Activated CD8-positive, alpha-beta T cell treated with anti-CD3 and anti-CD28 coated beads, Interleukin-2, amount 10 ng/mL, durations not matched to agents 7 days and 5 days (primary cell): ENCODE measurements around the gene MRPS7. TPM values are rescaled to one million over a fixed set of nuclear protein-coding genes. Genes with fewer than 3 reads are reported as not detected.
A peak's percentile ranks its signal among the peaks of the same experiment; 100 is the strongest.

ENCODE experiments used
- ATAC-seq: fragments of 150-1000 bp; cut with Tn5 transposase; one replicate; pipeline ENCODE4 v1.10.0; 2021; ENCODE audit warnings: moderate library complexity
- CTCF ChIA-PET: fragments of 350-600 bp; sonication (Branson Sonifier 250); formaldehyde crosslinking; loops from one replicate; lab custom pipeline; 2021; ENCODE audit warnings: antibody characterized with exemption; lab: Charles Lee
- POLR2A ChIA-PET: fragments of 350-600 bp; sonication (Branson Sonifier 250); formaldehyde crosslinking; loops from one replicate; lab custom pipeline; 2021; ENCODE audit warnings: antibody characterized with exemption; lab: Charles Lee
- DNase-seq: peaks from one replicate; pipeline ENCODE4 v3.0.0-alpha.2; 2020
- H3K27ac Mint-ChIP-seq: one replicate; pipeline ENCODE4 v1.8.0; 2021; ENCODE audit warnings: mild to moderate bottlenecking, mixed read lengths
- H3K27me3 Mint-ChIP-seq: one replicate; pipeline ENCODE4 v1.8.0; 2021; ENCODE audit warnings: low read depth, mixed read lengths
- H3K36me3 Mint-ChIP-seq: one replicate; pipeline ENCODE4 v1.8.0; 2021; ENCODE audit warnings: low read depth, mixed read lengths
- H3K4me1 Mint-ChIP-seq: one replicate; pipeline ENCODE4 v1.8.0; 2021; ENCODE audit warnings: low read depth, mixed read lengths
- H3K4me3 Mint-ChIP-seq: one replicate; pipeline ENCODE4 v1.8.0; 2021; ENCODE audit warnings: mild to moderate bottlenecking, mixed read lengths
- H3K9me3 Mint-ChIP-seq: one replicate; pipeline ENCODE4 v1.8.0; 2022; ENCODE audit warnings: mixed read lengths; ENCODE audit not compliant: insufficient read depth
- total RNA-seq, 2 experiments: library from RNA; stranded (reverse); gene quantifications; one replicate each; pipeline ENCODE4 v1.2.3, GENCODE V29; 2021

The MRPS7 gene
- total RNA-seq, 2 experiments from 2014 or later = 62.1 to 66.1 TPM

- ATAC-seq (no peak), DNase-seq (no peak)
- ChIA-PET CTCF (interaction anchor here (2.1 to 3.2 kb wide), 2 partner anchors 13 to 103 kb away, joined by 6 to 13 read pairs; no protein-coding TSS in a partner anchor), POLR2A (interaction anchor here (1.2 kb wide), 1 partner anchor 7 kb away, joined by 3 read pairs; no protein-coding TSS in a partner anchor)
- Mint-ChIP-seq H3K36me3 (no peaks in the 10 kb centered on the region), H3K4me3 (no peak overlapping the region), H3K27me3 (no peaks in the 10 kb centered on the region), H3K27ac (no peak overlapping the region), H3K4me1 (peaks cover 9% of the 10 kb centered on the region), H3K9me3 (no peaks in the 10 kb centered on the region)
These were observed 47.3 kb downstream of the MRPS7 start for GRCh38 chr17:75308732-75309629.

GRCh38 chr17:75313941-75314551 lies 52.4 kb downstream of the MRPS7 start:
- H3K36me3 Mint-ChIP-seq = peaks cover 12% of the 10 kb centered on the region
- POLR2A ChIA-PET = no interaction called here
- no peaks in the 10 kb centered on the region for H3K9me3 Mint-ChIP-seq
- H3K27ac Mint-ChIP-seq = peak overlapping the region; percentile 1
- peaks cover 30% of the 10 kb centered on the region for H3K4me1 Mint-ChIP-seq
- DNase-seq = no peak
- CTCF ChIA-PET = interaction anchor here (1.1 to 1.3 kb wide), 2 partner anchors 7 to 9 kb away, joined by 3 to 5 read pairs; no protein-coding TSS in a partner anchor
- H3K4me3 Mint-ChIP-seq = no peak overlapping the region
- ATAC-seq = no peak
- no peaks in the 10 kb centered on the region for H3K27me3 Mint-ChIP-seq

GRCh38 chr17:75315541-75316243 lies 54.0 kb downstream of the MRPS7 start:
- ATAC-seq (peak; percentile 9), DNase-seq (no peak)
- peaks cover 30% of the 10 kb centered on the region for H3K4me1 Mint-ChIP-seq
- no peaks in the 10 kb centered on the region for H3K27me3 Mint-ChIP-seq
- no peak overlapping the region for H3K4me3 Mint-ChIP-seq
- H3K36me3 Mint-ChIP-seq = peaks cover 22% of the 10 kb centered on the region
- POLR2A ChIA-PET = interaction anchor here (0.9 to 1.1 kb wide), 2 partner anchors 8 to 97 kb away, joined by 3 read pairs; no protein-coding TSS in a partner anchor
- peak overlapping the region; percentile 61 for H3K27ac Mint-ChIP-seq
- CTCF ChIA-PET = interaction anchor here (1.1 to 2.3 kb wide), 4 partner anchors 26 to 108 kb away, joined by 3 to 9 read pairs (median 6); partner anchors contain the start of genes MIF4GD and SLC25A19
- no peaks in the 10 kb centered on the region for H3K9me3 Mint-ChIP-seq

Other genes with a start within 250 kb of the MRPS7 start
- 10 to 100 TPM; 45.1 to 45.8 TPM for gene MRPL58, start 249.2 kb upstream of the MRPS7 start, total RNA-seq
- gene ATP5PD, start 214.9 kb upstream of the MRPS7 start, total RNA-seq = 100 to 1,000 TPM; 232 to 238 TPM
- gene KCTD2, start 214.7 kb upstream of the MRPS7 start, total RNA-seq = 10 to 100 TPM; 15.6 to 19.4 TPM
- 1 to 10 TPM; 4.6 to 5.4 TPM for gene SLC16A5, start 173.9 kb upstream of the MRPS7 start, total RNA-seq
- gene ARMC7, start 151.9 kb upstream of the MRPS7 start, total RNA-seq = 10 to 100 TPM; 16.1 to 17.0 TPM
- 10 to 100 TPM; 68.5 to 68.8 TPM for gene NT5C, start 130.1 kb upstream of the MRPS7 start, total RNA-seq
- gene JPT1, start 107.4 kb upstream of the MRPS7 start, total RNA-seq = 100 to 1,000 TPM; 301 to 319 TPM
- 100 to 1,000 TPM; 491 to 520 TPM for gene SUMO2, start 78.9 kb upstream of the MRPS7 start, total RNA-seq
- 100 to 1,000 TPM; 135 TPM for gene NUP85, start 56.2 kb upstream of the MRPS7 start, total RNA-seq
- gene GGA3, start 273 bp upstream of the MRPS7 start, total RNA-seq = 10 to 100 TPM; 65.7 to 75.4 TPM
- gene MIF4GD, start 9.4 kb downstream of the MRPS7 start, total RNA-seq = 10 to 100 TPM; 52.1 to 56.3 TPM
- 10 to 100 TPM; 41.1 to 43.6 TPM for gene SLC25A19, start 27.6 kb downstream of the MRPS7 start, total RNA-seq
- gene GRB2, start 143.8 kb downstream of the MRPS7 start, total RNA-seq = 100 to 1,000 TPM; 166 to 178 TPM
- gene TMEM94, start 194.8 kb downstream of the MRPS7 start, total RNA-seq = 10 to 100 TPM; 81.9 to 84.8 TPM